Measurements from ENCODE around the gene INSRR.

Gene INSRR

DNA sequence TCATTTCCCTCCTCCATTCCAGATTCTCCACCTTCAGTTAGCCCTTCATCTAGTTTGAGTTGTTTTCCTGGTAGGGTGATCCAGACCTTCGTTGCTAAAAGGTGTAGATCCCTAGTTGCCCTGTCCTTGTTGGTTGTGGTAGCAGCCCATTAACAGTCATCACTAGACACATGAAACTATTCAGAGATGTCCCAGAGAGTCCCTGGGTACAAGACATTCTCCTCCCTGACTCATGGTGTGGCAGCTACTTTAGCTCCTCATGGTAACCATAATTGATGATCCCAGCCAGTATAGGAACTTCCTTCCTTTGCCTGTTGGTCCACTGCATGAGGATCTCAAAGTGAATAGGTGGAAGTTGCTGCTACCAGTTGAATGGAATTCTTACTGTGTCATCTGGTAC, 36.2 kb downstream of the INSRR start:
- no peak for DNase-seq

DNA sequence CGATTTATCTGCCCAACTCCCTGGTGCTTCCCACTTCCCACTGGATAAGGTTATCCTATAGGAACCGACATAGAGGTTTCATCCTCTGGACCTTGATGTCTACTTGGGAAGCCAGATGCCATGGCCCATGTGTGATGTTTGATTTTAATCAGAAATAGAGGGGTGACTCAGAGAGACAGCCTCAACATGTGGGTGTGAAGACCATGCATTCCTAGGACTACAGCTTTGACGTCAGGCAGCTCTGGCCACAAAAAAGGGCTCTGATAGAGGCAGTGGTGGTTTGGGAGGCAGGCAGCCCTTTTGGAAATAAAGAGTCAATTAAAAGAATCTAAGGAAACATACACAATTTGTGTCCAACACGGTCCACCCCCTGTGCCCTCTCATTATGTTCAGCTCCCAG, 37.1 kb downstream of the INSRR start:
- DNase-seq: no peak

DNA sequence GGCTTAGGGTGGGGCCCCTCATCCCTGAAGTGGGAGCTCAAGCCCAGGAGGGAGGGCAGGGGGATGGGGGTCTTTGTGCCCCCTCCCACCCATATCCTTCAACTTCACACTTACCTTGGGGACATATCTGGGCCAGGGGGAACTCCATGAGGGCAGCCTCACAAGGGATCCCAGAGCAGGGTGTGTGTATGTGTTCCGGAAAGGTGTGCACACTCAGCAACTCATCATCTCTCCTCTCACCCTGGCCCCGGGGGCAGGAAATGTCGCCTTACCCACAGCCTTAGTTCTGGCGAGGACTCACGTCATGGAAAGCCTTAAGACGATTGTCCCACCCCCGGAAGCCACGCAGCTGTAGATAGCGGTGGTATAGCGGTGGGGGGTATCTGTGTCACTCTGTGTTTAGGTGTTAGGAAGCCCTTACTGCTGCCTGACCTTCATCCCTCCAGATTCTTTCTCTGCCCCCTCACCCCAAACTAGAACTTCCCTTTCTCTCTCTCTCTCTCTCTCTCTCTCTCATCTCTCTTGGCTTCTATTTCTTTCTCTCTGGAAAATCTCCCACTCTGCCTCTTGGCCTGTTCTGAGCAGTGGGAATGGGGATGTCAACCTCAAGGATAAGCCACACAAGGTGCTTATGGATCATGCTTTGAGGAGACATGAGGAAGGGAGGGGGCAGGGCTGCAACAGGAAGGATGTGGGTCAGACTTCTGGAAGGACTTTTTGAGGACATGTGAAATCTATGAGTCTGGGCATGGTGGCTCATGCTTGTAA, 42.2 kb downstream of the INSRR start, which contains the start of gene SH2D2A:
Gene SH2D2A, minus strand, starts transcription at position 288 of the 768 bp plus-strand sequence. Its CDS starts 140 bp downstream, at position 148.
- no peak for DNase-seq

DNA sequence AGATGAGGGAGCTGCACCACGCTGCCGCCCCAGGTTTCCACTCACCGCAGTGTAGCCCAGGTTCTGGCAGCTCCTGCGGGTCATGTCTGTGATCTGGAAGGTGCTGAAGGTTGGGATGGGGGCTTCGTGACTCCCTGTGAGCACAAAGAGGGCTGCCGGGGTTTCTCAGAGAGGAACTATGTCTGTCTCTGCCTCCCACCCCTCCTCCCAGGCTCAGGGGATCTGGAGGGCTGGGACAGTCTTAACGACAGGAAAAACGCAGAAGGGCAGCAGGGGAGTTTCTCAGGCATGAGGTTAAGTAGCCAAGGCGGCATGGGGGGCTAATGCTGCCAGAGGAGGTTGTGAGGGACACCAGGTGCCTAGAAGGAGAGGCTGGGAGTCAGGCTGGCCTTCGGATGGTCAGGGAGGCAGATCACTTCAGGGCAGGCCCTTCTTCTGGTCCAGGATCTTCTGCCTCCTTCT, 42.9 kb downstream of the INSRR start:
- no peak for DNase-seq

DNA sequence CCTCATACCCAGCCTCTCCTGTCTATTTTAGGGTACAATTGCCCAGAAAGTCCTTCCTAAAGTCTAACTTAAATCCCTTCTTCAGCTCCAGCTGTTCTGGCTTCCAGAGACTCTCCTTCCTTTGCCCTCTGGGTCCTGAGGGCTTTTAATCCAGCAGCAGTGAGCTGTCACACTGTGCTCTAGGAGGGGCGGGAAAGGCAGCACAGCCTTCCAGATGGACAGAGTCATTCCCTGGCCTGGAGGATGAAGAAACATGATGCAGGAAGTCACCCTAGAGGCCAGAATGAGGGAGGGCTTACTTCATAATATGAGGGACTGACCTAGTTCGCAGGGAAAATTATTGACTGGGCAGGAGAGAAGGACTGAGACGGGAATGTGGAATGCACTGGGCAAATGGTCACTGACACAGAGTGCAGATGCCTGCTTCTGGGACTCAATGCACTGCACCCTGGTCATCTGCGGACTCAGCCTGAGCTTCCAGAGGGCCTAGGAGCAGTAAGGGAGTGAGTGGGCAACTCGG, 43.5 kb downstream of the INSRR start:
- no peak for DNase-seq

DNA sequence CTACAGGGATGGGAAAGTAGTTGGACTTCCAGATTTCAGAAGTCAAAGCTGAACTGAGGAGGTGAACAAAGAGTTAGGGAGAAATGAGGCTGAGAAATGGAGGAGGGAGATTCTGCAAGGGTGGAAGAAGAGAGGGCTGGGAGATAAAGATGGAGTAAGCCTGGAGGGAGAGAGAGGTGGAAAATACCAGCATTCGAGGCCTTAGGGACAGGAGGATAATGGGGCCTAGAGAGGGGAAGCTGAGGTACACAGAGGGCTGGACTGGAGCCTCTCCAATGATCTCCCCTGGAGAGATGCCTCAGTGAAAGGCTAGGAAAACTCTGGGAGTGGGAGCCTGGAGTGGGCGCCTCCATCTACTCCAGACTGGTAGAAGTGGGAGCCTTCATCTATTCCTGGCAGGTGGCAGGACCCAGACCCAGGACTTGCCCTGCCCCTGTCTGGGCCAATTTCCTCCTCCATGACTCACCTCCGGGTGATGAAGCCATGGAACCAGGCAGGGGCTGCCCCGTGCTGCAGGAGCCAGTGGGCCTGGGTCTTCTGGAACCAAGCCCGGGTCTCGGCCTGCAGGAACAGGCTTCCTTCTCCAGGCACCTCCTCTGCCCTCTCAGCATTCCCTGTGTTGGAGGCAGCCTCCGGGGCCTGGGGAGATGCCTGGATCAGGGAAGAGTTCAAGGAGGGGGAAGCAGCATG, 44.2 kb downstream of the INSRR start:
- no peak for DNase-seq

DNA sequence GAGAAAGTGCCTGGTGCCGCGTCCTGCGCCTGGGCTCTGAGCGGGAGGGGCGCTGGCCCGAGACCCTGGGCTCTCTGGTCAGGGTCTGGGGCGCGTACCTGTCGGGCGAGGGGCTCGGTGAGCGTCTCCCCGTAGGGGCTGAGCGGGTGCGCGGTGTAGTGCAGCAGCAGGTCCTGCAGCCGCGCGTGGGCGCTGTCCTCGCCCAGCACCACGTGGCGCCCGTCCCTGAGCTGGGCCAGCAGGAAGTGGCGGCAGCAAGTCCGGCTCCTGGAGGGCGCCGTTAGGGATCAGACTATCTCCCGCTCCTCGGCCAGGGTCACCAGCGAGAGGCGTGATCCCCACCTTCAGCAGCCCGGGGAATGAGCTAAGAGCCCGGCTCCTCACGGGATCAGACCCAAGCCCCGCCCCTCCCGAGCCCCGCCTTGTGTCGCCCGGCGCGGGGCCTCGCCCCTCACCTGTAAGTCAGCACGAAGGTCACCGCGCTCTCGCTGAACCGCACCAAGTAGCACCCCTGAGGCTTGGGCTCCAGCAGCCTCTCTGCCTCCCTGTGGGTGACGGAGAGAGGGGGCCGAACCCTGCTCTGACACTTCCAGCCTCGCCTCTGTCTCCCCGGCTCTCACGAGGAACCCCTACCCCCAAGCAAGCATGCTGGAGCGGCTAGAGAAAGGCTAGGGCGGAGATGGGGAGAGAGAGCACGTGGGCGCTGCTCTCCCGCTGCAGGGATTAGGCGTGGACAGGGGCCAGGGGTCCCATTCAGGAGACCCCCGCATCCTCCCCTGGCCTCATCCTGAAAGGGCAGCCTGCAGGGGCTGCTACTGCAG, 45.0 kb downstream of the INSRR start:
- DNase-seq: peak; percentile 66

DNA sequence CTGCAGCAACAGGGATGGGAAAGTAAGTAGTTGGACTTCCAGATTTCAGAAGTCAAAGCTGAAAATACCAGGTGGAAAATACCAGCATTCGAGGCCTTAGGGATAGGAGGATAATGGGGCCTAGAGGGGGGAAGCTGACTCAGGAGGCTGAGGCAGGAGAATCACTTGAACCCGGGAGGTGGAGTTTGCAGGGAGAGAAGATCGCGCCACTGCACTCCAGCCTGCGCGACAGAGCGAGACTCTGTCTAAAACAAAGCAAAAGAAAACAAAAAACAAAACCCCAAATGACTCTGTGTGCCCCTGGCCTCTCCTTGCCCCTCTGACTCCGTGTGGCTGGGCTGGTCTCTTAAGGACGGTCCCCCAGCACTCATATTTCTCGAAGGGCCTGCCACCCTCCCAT, 45.6 kb downstream of the INSRR start:
- DNase-seq: no peak

DNA sequence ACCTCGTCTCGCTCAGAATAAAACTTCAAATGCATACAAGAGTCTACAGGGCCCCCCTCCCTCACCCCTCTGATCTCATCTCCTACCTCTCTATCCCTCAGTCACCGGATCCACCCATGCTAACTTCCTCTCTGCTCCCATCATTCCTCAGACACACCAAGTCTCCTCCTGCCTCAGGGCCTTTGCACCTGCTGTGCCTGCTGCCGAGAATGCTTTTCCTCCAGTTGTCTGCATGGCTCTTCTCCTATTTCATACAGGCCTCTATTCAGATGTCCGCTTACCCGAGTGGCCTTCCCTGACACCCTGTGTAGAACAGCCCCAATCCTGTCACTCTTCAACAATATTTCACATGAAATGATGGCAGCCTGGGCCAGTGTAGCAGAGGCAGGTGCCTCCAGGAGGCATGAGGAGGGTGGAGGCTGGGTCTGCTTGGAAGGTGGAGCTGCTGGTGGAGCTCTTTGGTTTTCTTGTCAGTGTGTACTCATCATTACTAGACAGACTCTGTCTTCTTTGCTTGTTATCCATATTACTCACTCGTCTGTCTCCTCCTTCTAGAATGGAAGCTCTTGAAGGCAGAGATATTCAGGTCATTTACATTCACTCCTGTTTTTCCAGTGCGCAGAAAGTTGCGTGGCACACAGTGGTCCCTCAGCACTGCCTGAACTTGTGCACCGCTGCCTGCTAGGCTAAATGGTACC, 46.5 kb downstream of the INSRR start:
- DNase-seq: no peak

DNA sequence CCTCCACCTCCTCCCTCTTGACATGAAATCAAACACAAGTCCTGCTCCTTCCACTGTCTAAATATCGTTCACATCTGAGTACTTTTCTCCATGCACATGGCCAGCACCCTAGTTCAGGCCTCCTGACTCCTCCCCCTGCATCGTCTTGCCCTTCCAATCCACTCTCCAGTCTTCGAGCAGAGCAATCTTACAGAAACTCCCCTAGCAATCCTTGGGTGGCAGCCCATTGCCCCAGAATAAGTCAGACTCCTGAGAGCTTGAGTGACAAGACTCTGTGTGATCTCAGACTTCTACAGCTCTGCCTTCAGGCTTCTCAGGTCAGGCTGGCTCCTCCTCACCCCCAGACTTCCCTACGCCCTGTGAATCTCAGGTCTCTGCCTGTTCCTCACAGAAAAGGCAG, 47.7 kb downstream of the INSRR start:
- no peak for DNase-seq

DNA sequence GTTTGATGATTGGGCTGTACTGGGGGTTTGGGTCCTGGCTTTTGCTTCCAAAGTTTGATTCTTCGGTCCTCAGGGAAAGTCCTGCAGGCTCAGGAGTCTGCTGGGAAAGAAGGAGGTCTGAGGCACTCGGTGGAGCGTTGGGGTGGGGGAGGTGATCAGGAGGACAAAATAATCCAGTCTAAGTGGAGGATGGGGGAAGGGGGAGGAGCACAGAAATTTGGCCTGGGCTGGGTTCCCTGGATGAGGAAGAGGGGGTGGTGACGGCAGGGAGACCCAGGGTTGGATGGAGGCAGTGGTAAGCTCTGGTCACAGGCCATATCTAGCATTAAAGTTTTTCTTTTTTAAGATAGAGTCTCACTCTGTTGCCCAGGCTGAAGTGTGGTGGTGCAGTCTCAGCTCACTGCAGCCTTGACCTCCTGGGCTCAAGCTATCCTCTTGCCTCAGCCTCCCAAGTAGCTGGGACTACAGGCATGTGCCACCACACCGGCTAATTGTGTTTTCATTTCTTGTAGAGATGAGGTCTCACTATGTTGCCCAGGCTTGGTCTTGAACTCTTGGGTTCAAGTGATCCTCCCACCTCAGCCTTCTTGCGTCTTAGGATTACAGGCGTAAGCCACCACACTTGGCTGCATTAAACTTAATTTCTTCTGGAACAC, 49.1 kb downstream of the INSRR start:
- DNase-seq: no peak

DNA sequence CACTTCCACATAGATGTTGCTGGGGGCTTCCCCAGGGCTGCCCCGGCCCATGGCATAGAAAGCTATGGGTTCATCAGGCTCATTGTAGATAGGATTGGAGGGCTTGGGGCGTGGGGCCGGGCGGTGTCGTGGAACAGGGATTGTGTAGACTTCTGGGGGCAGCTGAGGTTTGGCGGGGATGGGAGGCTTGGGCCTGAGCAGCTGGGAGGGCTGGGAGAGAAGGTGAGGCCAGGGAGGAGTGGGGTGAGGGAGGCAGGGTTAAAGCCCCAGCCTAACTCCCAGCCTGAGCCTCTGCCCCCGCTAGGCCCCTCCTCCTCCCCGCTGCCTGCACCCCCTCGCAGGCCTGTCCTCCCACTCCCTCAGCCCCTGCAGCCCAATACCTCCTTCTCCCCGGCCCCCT, 49.6 kb downstream of the INSRR start:
- DNase-seq: no peak

DNA sequence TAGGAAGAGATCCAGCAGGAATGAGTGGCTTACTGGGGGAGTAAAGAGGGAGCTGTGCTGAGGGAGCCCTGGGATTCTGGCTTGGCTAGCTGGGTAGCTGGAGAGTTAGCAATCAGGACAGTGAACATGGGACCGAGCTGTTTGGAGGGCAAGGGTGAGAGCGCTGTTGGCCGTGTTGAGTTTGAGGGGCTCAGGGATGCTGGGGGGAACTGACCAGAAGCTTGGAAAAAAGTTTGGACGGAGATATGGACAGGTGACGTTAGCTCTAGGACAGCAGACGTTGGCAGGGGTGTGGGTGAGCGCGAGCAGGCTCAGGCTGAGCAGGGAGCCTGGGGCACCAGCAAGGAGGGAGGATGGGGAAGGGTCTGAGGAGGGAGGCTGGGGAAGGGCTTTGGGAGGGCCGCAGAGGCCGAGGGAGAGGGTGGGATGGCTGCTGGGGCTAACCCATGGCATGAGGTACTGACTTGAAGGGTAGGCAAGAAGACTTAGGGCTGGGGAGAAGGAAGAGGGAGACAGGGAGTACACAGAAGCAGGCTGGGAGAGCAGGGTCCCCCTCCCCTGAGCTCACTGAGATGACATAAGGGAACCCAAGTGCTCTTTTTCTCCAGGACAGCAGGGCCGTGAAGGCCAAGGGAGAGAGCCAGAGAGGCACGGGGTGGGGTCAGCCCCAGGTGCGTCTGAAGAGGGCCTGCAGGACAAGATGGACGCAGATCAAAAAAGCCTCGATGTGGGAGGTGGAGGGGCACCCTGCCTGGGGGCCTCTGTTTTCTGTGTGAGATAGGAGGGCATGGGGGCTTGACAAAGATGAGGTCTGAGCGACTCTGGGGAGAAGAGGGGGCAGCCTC, 50.5 kb downstream of the INSRR start:
- no peak for DNase-seq

DNA sequence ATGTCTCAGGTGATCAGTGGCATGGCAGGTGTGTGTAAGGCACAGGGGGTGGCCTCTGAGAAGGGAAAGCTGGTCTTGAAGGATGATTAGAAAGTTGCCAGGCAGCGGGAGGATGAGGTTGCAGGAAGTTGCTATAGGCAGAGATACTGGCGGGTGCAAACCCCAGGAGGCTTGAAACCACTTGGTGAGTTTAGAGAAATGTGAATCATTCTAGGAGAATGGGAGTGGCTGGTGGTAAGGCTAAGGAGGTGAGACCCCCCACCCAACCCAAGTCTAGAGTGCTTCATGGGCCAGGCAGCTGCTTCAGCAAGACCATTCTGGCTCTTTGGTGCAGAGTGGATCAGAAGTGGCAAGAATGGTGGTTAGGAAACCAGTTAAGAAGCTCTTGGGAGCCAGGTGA, 51.3 kb downstream of the INSRR start:
- DNase-seq: no peak

DNA sequence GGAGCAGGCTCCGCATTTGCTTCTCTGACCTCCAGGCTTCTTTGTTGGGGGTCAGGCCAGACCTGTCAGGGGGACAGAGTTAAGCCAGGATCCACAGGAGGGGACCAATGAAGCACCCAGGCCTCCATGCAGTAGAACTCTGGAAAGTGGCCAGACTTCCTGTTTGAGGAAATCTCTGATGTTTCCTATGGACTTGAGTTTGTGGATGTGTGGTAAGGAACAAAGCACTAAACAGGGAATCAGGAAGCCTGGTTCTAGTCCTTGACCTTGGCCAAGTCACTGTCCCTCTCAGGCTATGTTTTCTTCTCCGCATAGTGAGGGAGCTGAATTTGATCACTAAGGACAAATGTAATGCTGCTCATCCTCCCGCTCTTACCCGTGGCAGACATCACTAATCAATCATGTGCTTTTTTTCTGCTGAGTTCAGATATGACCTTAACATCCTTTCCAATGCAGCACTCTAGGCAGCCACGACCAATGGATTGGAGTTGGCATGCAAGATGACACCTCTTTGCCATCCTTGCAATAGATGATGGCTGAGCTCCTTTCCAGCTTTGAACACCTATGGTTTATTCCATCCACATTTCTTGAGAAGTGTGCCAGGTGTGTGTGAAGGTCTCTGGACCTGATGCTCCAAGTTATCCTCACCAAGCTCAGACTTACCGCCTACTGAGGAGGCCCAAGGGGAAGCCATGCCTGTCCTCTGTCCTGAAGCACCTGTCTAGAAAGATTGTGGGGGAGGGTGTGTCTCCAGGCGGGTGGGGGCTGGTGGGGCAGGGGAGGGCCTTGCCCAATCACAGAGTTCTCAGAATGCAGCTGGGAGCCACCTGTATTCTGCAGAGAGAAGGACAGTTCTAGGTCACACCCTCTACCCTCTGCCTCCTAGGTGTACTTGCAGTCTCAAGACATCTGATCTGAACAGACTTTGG, 52.1 kb downstream of the INSRR start:
- no peak for DNase-seq

DNA sequence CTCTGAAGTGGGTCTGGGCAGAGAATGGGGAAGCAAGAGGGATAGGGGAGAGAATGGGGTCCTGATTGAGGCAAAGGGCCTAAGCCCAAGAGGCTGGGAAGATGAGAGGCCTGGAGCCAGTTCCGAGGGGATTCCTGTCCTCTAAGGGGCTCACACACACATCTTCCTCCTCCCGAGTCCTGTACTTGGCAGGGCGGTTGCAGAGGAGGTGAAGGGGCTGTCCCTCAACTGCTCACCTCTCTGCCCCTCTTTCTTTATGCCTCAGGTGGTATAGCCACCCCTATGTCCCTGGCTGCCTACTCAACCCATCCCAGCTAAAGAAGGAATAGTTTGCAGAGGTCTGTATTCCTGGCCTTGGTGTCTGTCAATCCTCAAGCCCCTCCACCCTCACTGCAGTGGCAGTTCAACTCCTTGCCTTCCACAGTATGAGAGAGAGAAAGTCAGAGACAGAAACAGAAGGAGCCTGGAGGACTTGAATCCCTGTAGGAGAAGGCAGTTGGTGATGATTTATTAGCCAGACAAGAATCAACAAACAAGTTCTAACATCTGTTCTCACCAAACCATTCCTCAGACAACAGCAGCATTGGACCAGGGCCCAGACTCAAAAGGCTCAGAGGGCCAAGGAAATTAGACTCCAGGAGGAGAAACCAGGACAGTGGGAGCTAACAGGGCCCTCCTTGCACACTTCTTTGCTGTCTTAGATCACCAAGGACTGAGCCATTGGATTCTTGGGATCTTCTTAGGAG, 53.0 kb downstream of the INSRR start:
- no peak for DNase-seq

DNA sequence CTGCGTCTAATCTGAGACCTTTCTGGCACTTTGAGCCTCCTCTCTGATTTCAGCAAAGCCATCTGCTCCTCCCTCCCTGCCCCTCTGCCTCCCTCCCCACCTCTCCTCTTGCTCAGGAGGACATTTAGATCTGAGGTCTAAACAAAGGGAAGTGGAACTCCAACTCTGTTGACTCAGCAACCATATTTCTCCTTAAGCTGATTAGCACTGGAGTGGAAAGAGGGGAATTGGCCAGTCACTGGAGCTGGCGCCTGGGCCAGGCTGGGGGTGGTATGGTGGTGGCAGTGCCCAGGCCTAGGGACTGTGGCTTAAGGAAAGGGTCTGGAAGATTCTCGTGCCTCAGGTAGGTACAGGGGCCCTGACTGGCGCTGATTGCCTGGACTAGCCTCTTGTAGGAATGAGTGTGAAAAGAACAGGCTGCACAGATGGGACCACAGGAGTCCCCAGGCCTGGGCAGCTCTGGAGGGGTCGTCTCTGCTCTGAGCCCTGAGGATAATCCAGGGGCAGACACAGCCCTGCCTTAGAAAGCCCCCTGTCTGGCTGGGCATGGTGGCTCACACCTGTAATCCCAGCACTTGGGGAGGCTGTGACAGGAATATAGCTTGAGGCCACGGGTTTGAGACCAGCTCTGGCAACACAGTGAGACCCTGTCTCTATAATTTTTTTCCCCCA, 54.2 kb downstream of the INSRR start:
- DNase-seq: peak; percentile 47

DNA sequence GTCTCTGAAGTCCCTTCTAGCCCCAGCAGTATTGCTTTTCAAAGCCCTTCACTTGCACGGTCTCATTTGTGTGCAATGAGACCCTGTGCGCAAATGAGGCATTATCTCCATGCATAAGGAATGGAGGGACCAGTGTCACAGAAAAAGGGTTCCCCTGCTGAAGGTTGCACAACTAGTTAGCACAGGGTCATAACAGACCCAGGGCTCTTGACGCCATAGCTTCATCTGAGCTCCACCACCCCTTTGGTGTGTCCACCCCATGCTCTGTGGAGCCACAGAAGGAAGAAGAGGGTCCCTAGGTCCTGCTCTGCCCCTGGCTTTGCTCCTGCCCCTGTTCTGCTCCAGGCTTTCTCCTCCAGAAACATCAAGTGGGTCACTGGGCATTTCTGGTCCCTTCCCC, 54.9 kb downstream of the INSRR start:
- DNase-seq: no peak

Data from midbrain (tissue), 1 donor.